Prostate gland (tissue), 2 donors: Measurements from ENCODE around the gene DOCK4.

Experiments
- POLR2A ChIP-seq: fragments of 450-650 bp; IDR thresholded peaks from one replicate; pipeline ENCODE4 v1.6.1; 2016; ENCODE audit warnings: antibody characterized with exemption, mild to moderate bottlenecking
- POLR2AphosphoS5 ChIP-seq: sonication (generic); formaldehyde crosslinking; IDR thresholded peaks from one replicate; pipeline ENCODE4 v1.6.1; 2017; ENCODE audit warnings: antibody characterized with exemption
- TF ChIP-seq, protein P1 (sequence below), 4 experiments: fragments of 200-600 bp in 2 of 4; fragments of 450-650 bp in 2 of 4; sonication (generic) in 2 of 4; IDR thresholded peaks; 1 replicate in 3 of 4; 2 replicates in 1 of 4; pipeline ENCODE4 v1.5.1; 2016 to 2019; ENCODE audit warnings: antibody characterized with exemption in 4 of 4, mild to moderate bottlenecking in 2 of 4, moderate library complexity in 2 of 4

DNA sequence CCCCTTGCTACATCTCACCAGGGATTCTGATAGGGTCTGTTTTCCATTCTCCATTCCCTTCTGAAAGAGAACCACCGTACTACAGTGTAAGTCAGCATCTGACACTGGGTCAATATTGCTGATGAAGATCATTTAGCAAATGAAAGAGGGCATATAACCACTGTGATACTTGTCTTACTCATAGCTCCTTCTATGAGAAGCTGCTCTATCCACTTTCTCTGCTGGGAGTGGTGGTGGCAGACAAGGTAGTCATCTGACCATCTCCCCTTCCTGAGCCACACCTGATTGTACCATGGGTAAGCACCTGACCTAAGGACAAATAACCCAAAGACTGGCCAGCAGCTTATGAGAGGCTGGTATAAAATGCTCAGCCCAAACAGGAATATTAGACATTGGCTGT, 220.4 kb downstream of the DOCK4 start:
- TF ChIP-seq POLR2A (no peak), POLR2AphosphoS5 (no peak)
- TF ChIP-seq, protein P1, sequence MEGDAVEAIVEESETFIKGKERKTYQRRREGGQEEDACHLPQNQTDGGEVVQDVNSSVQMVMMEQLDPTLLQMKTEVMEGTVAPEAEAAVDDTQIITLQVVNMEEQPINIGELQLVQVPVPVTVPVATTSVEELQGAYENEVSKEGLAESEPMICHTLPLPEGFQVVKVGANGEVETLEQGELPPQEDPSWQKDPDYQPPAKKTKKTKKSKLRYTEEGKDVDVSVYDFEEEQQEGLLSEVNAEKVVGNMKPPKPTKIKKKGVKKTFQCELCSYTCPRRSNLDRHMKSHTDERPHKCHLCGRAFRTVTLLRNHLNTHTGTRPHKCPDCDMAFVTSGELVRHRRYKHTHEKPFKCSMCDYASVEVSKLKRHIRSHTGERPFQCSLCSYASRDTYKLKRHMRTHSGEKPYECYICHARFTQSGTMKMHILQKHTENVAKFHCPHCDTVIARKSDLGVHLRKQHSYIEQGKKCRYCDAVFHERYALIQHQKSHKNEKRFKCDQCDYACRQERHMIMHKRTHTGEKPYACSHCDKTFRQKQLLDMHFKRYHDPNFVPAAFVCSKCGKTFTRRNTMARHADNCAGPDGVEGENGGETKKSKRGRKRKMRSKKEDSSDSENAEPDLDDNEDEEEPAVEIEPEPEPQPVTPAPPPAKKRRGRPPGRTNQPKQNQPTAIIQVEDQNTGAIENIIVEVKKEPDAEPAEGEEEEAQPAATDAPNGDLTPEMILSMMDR (IDR thresholded peaks at IDR 0.05) = no peak
